A549 (cell line): Measurements from ENCODE around the gene FHIT.

Experiments used
- EHMT2 ChIP-seq: fragments of 200-600 bp; sonication (generic); IDR thresholded peaks from 2 replicates; pipeline ENCODE4 v1.6.1; 2016; ENCODE audit warnings: antibody characterized with exemption, low read depth, mild to moderate bottlenecking, moderate library complexity
- EP300 ChIP-seq, 2 experiments: fragments of >200 bp; sonication (Bioruptor Twin); formaldehyde crosslinking; IDR thresholded peaks; 2 replicates in 1 of 2; 3 replicates in 1 of 2; pipeline ENCODE4 v1.6.1; 2016 to 2017
- HDAC2 ChIP-seq: fragments of 200-600 bp; sonication (generic); IDR thresholded peaks from 2 replicates; pipeline ENCODE4 v1.6.1; 2016
- JUNB ChIP-seq: fragments of >200 bp; sonication (Bioruptor Twin); formaldehyde crosslinking; IDR thresholded peaks from 2 replicates; pipeline ENCODE4 v1.6.1; 2016
- POLR2A ChIP-seq: IDR thresholded peaks from 2 replicates; pipeline ENCODE4 v1.6.1; 2012; ENCODE audit warnings: mild to moderate bottlenecking, low read length
- RAD21 ChIP-seq, 2 experiments: fragments of >200 bp in 1 of 2; sonication (Bioruptor Twin) in 1 of 2; formaldehyde crosslinking in 1 of 2; IDR thresholded peaks in 1 of 2; conservative IDR thresholded peaks in 1 of 2; 2 replicates in 1 of 2; 3 replicates in 1 of 2; pipeline ENCODE4 v1.6.1; 2012 to 2018; ENCODE audit warnings: inconsistent platforms in 1 of 2
- SMC3 ChIP-seq: fragments of >200 bp; sonication (Bioruptor Twin); formaldehyde crosslinking; IDR thresholded peaks from 3 replicates; pipeline ENCODE4 v1.6.1; 2018; ENCODE audit warnings: inconsistent platforms
- ZFP36 ChIP-seq: fragments of 450-650 bp; IDR thresholded peaks from 2 replicates; pipeline ENCODE4 v1.6.1; 2014; ENCODE audit warnings: borderline replicate concordance; ENCODE audit not compliant: partially characterized antibody
- TF ChIP-seq, protein P1 (sequence below): fragments of >200 bp; sonication (Bioruptor Twin); formaldehyde crosslinking; IDR thresholded peaks from 3 replicates; pipeline ENCODE4 v1.5.1; 2016
- TF ChIP-seq, protein P2 (sequence below): IDR thresholded peaks from 2 replicates; pipeline ENCODE4 v1.6.1; 2012
- TF ChIP-seq, protein P3 (sequence below): IDR thresholded peaks from 2 replicates; pipeline ENCODE4 v1.6.1; 2012; ENCODE audit warnings: low read depth, borderline replicate concordance
- TF ChIP-seq, protein P4 (sequence below): fragments of 450-650 bp; IDR thresholded peaks from 2 replicates; pipeline ENCODE4 v1.6.1; 2014; ENCODE audit warnings: antibody characterized with exemption

DNA sequence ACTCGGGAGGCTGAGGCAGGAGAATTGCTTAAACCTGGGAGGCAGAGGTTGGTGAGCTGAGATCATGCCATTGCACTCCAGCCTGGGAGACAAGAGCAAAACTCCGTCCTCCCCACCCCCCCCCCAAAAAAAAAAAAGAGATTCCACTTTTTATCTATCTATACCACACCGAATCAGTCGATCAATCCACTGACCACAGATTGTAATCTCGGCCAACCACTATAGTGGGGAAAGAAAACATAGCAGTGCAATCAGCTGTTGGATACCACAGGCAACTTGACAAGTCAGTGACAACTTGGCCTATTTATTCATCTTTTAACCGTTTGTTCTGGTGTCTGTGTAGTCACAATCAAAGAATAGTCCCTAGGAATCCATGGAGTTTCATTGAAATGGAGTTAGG, 299.2 kb downstream of the FHIT start:
- TF ChIP-seq POLR2A = no peak
- no peak for TF ChIP-seq ZFP36
- TF ChIP-seq, protein P1, sequence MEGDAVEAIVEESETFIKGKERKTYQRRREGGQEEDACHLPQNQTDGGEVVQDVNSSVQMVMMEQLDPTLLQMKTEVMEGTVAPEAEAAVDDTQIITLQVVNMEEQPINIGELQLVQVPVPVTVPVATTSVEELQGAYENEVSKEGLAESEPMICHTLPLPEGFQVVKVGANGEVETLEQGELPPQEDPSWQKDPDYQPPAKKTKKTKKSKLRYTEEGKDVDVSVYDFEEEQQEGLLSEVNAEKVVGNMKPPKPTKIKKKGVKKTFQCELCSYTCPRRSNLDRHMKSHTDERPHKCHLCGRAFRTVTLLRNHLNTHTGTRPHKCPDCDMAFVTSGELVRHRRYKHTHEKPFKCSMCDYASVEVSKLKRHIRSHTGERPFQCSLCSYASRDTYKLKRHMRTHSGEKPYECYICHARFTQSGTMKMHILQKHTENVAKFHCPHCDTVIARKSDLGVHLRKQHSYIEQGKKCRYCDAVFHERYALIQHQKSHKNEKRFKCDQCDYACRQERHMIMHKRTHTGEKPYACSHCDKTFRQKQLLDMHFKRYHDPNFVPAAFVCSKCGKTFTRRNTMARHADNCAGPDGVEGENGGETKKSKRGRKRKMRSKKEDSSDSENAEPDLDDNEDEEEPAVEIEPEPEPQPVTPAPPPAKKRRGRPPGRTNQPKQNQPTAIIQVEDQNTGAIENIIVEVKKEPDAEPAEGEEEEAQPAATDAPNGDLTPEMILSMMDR = no peak
- TF ChIP-seq, protein P2, sequence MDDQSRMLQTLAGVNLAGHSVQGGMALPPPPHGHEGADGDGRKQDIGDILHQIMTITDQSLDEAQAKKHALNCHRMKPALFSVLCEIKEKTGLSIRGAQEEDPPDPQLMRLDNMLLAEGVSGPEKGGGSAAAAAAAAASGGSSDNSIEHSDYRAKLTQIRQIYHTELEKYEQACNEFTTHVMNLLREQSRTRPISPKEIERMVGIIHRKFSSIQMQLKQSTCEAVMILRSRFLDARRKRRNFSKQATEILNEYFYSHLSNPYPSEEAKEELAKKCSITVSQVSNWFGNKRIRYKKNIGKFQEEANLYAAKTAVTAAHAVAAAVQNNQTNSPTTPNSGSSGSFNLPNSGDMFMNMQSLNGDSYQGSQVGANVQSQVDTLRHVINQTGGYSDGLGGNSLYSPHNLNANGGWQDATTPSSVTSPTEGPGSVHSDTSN = no peak
- no peak for TF ChIP-seq EP300 (IDR thresholded peaks at IDR 0.05)
- TF ChIP-seq, protein P3, sequence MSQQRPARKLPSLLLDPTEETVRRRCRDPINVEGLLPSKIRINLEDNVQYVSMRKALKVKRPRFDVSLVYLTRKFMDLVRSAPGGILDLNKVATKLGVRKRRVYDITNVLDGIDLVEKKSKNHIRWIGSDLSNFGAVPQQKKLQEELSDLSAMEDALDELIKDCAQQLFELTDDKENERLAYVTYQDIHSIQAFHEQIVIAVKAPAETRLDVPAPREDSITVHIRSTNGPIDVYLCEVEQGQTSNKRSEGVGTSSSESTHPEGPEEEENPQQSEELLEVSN = no peak
- no peak for TF ChIP-seq JUNB
- TF ChIP-seq, protein P4, sequence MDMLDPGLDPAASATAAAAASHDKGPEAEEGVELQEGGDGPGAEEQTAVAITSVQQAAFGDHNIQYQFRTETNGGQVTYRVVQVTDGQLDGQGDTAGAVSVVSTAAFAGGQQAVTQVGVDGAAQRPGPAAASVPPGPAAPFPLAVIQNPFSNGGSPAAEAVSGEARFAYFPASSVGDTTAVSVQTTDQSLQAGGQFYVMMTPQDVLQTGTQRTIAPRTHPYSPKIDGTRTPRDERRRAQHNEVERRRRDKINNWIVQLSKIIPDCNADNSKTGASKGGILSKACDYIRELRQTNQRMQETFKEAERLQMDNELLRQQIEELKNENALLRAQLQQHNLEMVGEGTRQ = no peak
- TF ChIP-seq RAD21 (conservative IDR thresholded peaks at IDR 0.05 in 1 of 2, IDR thresholded peaks at IDR 0.05 in 1 of 2) = no peak
- no peak for TF ChIP-seq EHMT2
- no peak for TF ChIP-seq SMC3
- TF ChIP-seq HDAC2 = no peak
